ENCODE measurements around the gene ITSN1. TPM values are rescaled to one million over a fixed set of nuclear protein-coding genes. Genes with fewer than 3 reads are reported as not detected.

The ITSN1 gene
- total RNA-seq, 1 donor from 2014 or later = 2.4 TPM

GRCh38 chr21:33677450-33677849, 35.1 kb downstream of the ITSN1 start:
- intact Hi-C loops (cut with micrococcal nuclease) = no loop called here

DNA sequence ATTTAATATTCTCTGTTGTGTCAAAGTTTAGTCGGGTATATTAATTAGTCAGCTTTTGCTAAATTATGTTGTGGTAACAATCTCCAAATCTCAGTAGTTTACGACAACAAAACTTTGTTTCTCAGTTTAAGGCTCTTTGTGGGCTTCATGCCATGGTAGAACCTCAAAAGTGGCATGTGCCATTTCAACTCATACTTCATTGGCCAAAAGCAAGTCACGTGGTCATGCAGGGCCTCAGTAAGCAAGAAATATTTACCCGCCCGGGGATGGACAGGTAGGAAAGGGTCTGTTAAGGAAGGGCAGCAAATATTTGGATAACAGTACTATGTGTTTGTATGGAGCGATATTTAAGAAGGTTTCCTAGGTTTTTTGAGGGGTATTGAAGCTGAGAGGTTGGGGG, 38.6 kb downstream of the ITSN1 start:
- intact Hi-C loops (cut with micrococcal nuclease) = no loop called here

GRCh38 chr21:33682992-33683627, 40.8 kb downstream of the ITSN1 start:
- intact Hi-C loops (cut with micrococcal nuclease) = no loop called here

DNA sequence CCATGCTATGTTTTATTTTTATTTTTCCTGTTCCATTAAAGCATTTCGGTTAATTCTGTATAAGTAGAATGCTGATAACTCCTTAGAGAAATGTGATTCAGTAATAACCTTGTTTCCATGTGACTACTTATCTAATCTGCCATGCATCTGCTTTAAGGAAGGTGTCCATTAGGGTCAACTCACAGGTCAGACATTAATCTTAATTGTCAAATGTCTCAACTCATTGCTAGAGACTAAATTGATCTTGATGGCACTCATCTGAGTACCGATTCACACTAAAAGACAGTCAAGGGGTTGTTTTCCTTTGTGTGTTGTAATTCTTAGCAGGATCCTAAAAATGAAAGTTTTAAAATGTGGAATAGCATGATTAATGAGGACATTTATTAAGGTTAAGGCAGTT, 41.8 kb downstream of the ITSN1 start:
- intact Hi-C loops (cut with micrococcal nuclease) = no loop called here

DNA sequence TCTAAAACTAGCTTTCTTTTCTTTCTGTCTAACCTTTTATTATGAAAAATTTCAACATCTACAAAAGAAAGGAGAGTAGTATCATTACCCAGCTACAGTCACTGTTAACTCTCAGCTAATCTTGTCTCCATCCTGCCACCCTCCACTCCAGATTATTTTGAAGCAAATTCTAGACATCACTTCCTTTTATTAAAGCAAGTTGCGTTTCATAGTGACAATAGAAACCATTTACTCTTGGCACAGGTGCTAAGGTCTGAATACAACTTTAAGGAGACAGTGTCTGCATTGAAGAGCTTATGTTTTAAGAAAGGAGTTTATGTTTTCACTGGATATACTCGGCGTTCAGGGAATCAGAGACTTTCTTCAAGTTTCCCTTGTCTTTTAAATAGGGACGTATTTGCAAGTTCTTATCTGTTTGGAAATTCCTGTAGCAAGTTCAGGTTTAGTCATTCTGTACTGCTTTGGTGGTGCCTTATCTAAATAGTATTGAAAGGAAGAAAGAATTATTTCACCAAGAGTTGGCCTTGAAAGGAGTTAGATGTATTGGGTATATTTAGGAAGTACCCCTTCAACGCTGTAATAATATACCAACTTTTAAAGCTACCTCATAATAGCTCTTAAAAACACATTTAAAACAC, 42.7 kb downstream of the ITSN1 start:
- intact Hi-C loops (cut with micrococcal nuclease) = no loop called here

DNA sequence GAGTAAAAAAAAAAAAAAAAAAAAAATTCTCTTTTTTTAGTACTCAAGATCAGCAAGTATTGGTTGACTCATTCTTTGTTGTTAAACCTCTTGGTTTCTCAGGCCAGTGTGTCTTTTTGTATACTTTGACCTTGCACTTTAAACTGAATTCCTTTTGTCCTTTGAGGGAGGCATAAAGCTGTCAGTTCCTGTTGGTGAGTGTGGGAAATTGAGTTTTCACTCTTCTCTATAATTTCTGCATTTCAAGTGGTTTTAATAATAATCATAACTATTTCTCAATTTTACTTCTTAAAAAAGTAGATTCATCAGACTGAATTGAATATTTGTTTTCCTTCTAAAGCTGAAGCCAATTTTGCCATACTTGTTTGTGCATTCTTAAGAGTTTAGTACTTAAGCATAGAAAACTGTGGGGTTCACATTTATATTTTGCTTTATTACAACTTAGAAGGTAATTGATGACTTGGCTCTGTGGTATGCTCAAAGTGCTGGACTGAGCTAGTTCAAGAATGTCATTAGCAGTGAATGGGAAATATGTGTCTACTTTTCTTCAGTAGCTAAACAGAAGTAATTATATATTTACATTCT, 43.4 kb downstream of the ITSN1 start:
- intact Hi-C loops (cut with micrococcal nuclease) = no loop called here

GRCh38 chr21:33686386-33686785, 44.1 kb downstream of the ITSN1 start:
- intact Hi-C loops (cut with micrococcal nuclease) = no loop called here

DNA sequence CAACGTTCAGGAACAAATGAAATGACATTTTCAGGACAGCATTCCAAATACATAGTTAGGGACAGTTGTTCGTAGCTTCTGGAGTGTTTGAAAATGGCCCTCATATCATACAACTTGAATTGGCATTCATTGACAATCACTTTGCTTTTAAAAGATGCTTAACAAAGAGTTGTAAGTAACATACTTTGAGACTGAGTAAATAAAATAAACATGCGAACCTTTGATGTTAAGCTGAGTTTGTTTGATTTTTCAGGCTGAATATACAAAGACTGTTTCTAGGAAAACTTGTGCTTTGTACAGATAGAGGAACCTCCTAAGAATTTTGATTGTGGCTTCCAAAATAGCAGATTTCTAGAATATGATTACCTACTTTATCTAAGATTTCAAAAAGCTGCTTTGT, 45.3 kb downstream of the ITSN1 start:
- intact Hi-C loops (cut with micrococcal nuclease) = no loop called here

GRCh38 chr21:33688353-33688752, 46.1 kb downstream of the ITSN1 start:
- intact Hi-C loops (cut with micrococcal nuclease) = no loop called here

DNA sequence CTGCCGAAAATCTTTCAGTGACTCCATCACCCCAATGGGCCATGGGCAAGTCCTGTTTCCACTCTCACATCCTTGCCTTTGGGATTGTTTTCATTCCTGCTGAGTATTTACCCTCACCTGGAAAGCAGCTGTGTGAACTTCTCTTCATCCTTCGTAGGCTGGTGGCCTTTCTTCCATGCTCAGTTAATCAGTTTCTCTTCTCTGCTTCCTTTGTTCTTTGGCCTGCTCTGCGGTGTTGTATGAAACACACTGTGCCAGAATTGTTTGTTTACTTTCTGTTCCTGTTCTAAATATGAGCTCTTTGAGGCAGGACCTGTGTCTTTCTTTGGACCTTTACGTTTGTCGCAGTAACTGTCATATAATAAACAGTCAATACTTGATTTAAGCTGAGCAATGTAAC, 48.6 kb downstream of the ITSN1 start:
- intact Hi-C loops (cut with micrococcal nuclease) = no loop called here

DNA sequence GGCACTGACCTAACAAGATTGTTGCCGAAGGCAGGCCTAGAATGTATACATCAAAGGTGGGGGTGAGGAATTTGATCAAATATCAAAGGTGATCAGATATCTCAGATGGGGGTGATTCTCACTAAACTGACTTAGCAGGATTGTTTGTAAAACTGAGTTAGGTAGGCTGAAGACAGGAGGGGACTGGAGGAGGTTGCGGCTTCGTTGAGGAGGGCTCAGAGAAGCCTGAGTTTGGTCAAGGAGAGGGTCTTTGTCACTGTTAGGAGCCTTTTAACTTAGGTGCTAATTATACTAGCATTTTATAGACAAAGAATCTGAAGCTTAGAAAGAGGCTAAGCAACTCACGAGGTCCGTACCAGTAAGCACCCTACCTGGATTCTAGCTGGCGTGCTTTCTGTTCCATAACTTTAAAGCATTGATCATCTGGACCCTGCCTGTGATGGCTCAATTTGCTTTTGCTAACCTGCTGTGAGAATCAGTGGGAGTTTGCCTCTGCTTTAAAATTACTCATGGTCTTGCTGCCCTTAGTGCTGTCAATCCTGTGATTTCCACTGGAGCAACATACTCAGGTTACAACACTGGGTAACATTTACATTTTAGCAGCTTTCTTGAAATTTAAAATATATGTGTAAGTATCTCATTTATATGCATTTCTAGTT, 49.8 kb downstream of the ITSN1 start:
- intact Hi-C loops (cut with micrococcal nuclease) = no loop called here

DNA sequence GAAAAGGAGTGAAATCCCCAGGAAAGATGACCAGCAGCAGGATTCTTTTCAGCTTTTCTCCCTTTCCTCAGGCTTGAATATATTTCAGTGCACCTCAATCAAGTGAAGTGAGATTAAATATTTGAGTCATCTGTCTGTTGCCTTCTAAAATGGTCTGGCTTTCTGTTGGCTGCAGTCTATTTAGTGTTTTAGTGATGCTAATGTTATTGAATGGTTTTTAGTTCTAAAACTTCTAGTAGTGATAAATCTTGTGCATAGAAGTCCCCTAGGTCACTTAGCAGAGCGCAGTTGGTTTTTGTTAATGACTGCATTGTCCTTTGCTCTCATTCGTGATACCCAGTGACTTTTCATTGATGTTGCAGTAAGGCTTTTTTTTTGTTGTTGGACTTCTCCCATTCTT, 53.5 kb downstream of the ITSN1 start:
- intact Hi-C loops (cut with micrococcal nuclease) = no loop called here

DNA sequence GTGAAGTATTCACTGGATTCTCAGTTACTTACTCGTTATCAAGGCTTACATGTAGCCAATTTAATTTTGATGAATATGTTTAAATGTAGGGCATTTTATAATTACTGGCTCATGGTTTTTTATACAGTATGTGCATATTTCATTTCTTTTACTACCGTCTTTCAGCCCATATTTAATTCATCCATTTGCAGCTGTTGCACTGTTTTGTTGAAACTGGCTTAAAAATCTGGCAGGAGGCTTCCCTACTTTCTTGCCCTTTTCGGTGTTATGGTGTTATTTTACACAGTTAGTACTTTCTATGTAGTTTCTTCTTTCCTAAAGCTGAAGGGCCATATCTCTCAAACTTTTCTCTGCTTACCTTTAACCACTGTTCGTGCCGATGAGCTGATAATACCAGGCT, 54.2 kb downstream of the ITSN1 start:
- intact Hi-C loops (cut with micrococcal nuclease) = no loop called here

DNA sequence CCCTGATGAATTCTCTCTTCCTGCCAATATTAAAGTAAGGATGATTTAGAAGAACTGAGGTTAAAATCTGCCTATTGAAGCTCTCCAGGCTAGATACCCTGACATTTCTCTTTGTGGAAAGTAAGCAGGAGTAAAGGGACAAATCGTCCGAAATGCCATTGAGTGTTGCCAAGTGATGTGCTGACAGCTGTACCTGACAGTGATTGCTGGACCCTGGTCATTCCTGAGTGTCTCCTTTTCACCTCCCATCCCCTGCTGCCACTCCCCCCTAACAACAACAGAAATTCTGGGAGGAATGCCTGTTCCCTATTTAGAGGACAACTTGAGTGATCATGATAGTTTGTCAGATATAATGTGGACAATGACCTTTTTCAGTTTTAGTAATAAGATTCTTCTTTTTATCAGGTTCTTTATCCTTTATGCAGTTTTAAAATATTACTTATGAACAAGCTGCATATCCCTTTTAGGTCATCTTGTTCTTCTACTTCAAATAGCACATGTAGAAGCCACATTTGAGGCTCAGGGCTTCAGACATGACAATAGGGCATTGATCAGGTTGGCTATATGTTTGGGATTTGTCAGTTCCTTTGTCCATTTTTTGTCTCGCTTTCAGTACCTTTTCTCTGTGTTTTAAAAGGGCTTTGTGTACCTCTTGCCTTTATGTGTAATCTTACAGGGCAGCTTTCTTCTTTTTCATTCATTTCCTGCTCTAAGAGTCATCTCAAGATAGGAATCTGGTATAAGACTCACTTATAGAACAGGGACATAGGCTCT, 56.0 kb downstream of the ITSN1 start:
- intact Hi-C loops (cut with micrococcal nuclease) = no loop called here

DNA sequence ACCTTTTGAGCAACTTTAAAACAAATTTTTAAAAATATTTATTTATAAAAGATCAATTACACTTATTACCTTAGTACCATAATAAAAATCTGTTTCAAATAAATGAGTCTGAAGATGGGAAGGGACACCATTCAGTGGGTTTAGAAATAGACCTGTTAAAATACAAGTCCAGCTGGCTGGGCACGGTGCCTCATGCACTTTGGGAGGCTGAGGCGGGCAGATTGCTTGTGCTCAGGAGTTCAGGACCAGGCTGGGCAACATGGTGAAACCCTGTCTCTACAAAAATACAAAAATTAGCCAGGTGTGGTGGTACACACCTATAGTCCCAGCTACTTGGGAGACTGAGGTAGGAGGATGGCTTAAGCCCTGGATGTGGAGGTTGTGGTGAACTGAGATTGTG, 57.0 kb downstream of the ITSN1 start:
- intact Hi-C loops (cut with micrococcal nuclease) = no loop called here

GRCh38 chr21:33700491-33700890, 58.2 kb downstream of the ITSN1 start:
- intact Hi-C loops (cut with micrococcal nuclease) = no loop called here

GRCh38 chr21:33703750-33704606, 61.7 kb downstream of the ITSN1 start:
- intact Hi-C loops (cut with micrococcal nuclease) = no loop called here

GRCh38 chr21:33707846-33708245, 65.5 kb downstream of the ITSN1 start:
- intact Hi-C loops (cut with micrococcal nuclease) = no loop called here

DNA sequence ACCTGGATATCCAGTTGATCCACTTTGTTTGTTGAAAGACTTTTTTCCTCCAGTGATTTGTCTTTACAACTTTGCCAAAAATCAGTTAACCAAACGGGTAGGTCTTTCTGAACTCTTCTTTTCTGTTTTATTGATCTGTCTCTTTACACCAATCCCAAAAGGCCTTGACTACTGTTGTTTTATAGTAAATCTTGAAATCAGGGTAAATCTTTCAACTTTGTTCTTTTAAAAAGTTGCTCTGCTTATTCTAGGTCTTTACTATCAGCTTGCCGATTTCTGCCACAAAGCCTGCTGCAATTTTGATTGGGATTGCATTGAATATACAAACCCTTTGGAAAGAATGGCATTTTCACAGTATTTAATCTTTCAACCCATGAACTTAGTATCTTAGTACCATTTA, 66.6 kb downstream of the ITSN1 start:
- intact Hi-C loops (cut with micrococcal nuclease) = no loop called here

- intact Hi-C loops (cut with micrococcal nuclease) = no loop called here
Observed at GRCh38 chr21:33712022-33712803, 69.9 kb downstream of the ITSN1 start.
